ENCODE measurements around the gene CHRNA7. TPM values are rescaled to one million over a fixed set of nuclear protein-coding genes. Genes with fewer than 3 reads are reported as not detected.

Gene CHRNA7
- total RNA-seq, 1 experiment from 2014 or later = 2.0 TPM

- H3K27me3 Mint-ChIP-seq (ENCODE audit: unreplicated experiment) = no peaks in the 10 kb centered on the region
- H3K36me3 Mint-ChIP-seq (ENCODE audit: insufficient read depth, unreplicated experiment) = peaks cover 9% of the 10 kb centered on the region
- H3K27ac Mint-ChIP-seq (ENCODE audit: unreplicated experiment) = no peak overlapping the region
- no peak for DNase-seq
- no peak overlapping the region for H3K4me3 Mint-ChIP-seq (ENCODE audit: low read depth, unreplicated experiment)
- BruUV-seq (replicated peaks) = no TSS peak
- TF ChIP-seq CTCF (IDR thresholded peaks at IDR 0.05; ENCODE audit: unreplicated experiment) = no peak
- H3K4me1 Mint-ChIP-seq (ENCODE audit: low read depth, unreplicated experiment) = no peaks in the 10 kb centered on the region
- H3K9me3 Mint-ChIP-seq (ENCODE audit: low read depth, unreplicated experiment) = no peaks in the 10 kb centered on the region
- CTCF ChIA-PET = no interaction called here
- intact Hi-C loops (cut with micrococcal nuclease; ENCODE audit: unreplicated experiment) = no loop called here
Observed at GRCh38 chr15:32033186-32033890, 3.0 kb downstream of the CHRNA7 start.

GRCh38 chr15:32034106-32034505 is 3.8 kb downstream of the CHRNA7 start:
- no peak for DNase-seq
- Mint-ChIP-seq H3K27ac (ENCODE audit: unreplicated experiment) (no peak overlapping the region), H3K36me3 (ENCODE audit: insufficient read depth, unreplicated experiment) (peaks cover 9% of the 10 kb centered on the region), H3K4me3 (ENCODE audit: low read depth, unreplicated experiment) (no peak overlapping the region), H3K9me3 (ENCODE audit: low read depth, unreplicated experiment) (no peaks in the 10 kb centered on the region), H3K4me1 (ENCODE audit: low read depth, unreplicated experiment) (no peaks in the 10 kb centered on the region), H3K27me3 (ENCODE audit: unreplicated experiment) (no peaks in the 10 kb centered on the region)
- CTCF ChIA-PET = no interaction called here
- intact Hi-C loops (cut with micrococcal nuclease; ENCODE audit: unreplicated experiment) = no loop called here
- no TSS peak for BruUV-seq (replicated peaks)
- no peak for TF ChIP-seq CTCF (IDR thresholded peaks at IDR 0.05; ENCODE audit: unreplicated experiment)

- H3K27me3 Mint-ChIP-seq (ENCODE audit: unreplicated experiment) = no peaks in the 10 kb centered on the region
- TF ChIP-seq CTCF (IDR thresholded peaks at IDR 0.05; ENCODE audit: unreplicated experiment) = no peak
- DNase-seq = no peak
- H3K36me3 Mint-ChIP-seq (ENCODE audit: insufficient read depth, unreplicated experiment) = peaks cover 4% of the 10 kb centered on the region
- no peak overlapping the region for H3K27ac Mint-ChIP-seq (ENCODE audit: unreplicated experiment)
- CTCF ChIA-PET = no interaction called here
- no peak overlapping the region for H3K4me3 Mint-ChIP-seq (ENCODE audit: low read depth, unreplicated experiment)
- H3K9me3 Mint-ChIP-seq (ENCODE audit: low read depth, unreplicated experiment) = no peaks in the 10 kb centered on the region
- H3K4me1 Mint-ChIP-seq (ENCODE audit: low read depth, unreplicated experiment) = no peaks in the 10 kb centered on the region
- intact Hi-C loops (cut with micrococcal nuclease; ENCODE audit: unreplicated experiment) = no loop called here
- no TSS peak for BruUV-seq (replicated peaks)
Observed at GRCh38 chr15:32035285-32035684, 5.0 kb downstream of the CHRNA7 start.

GRCh38 chr15:32036971-32037370 is 6.7 kb downstream of the CHRNA7 start:
- no peaks in the 10 kb centered on the region for H3K9me3 Mint-ChIP-seq (ENCODE audit: low read depth, unreplicated experiment)
- intact Hi-C loops (cut with micrococcal nuclease; ENCODE audit: unreplicated experiment) = no loop called here
- H3K27me3 Mint-ChIP-seq (ENCODE audit: unreplicated experiment) = no peaks in the 10 kb centered on the region
- no peak for DNase-seq
- H3K27ac Mint-ChIP-seq (ENCODE audit: unreplicated experiment) = no peak overlapping the region
- H3K36me3 Mint-ChIP-seq (ENCODE audit: insufficient read depth, unreplicated experiment) = no peaks in the 10 kb centered on the region
- no peaks in the 10 kb centered on the region for H3K4me1 Mint-ChIP-seq (ENCODE audit: low read depth, unreplicated experiment)
- CTCF ChIA-PET = no interaction called here
- no TSS peak for BruUV-seq (replicated peaks)
- TF ChIP-seq CTCF (IDR thresholded peaks at IDR 0.05; ENCODE audit: unreplicated experiment) = no peak
- H3K4me3 Mint-ChIP-seq (ENCODE audit: low read depth, unreplicated experiment) = no peak overlapping the region
